COLO668 (cell line): ENCODE data around the gene OSBPL9.
"Not testable (repeated sequence)": the region's sequence is repeated elsewhere in the genome, so short reads cannot be mapped to it uniquely, and the experiment has no call there.

Experiments used
- DNase-seq: peaks from one replicate; lab custom pipeline; 2025; ENCODE audit not compliant: unreplicated experiment; lab: John Stamatoyannopoulos, UW

The OSBPL9 gene

DNA sequence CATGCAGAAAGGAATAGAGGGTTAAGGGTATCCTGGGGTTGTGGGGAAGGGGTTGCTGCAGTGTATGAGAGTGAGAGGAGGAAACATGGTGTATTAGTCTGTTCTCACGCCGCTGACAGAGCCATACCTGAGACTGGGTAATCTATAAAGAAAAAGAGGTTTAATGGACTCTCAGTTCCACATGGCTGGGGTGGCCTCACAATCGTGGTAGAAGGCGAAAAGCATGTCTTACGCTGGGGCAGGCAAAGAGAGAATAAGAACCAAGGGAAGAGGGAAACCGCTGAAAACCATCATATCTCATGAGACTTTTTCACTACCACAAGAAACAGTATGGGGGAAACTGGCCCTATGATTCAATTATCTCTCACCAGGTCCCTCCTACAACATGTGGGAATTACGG lies 17.7 kb downstream of the OSBPL9 start:
- no peak for DNase-seq

- DNase-seq = no peak
These were observed 18.7 kb downstream of the OSBPL9 start for GRCh38 chr1:51635615-51636014.

- DNase-seq = no peak
These were observed 19.3 kb downstream of the OSBPL9 start for GRCh38 chr1:51636191-51636590.

DNA sequence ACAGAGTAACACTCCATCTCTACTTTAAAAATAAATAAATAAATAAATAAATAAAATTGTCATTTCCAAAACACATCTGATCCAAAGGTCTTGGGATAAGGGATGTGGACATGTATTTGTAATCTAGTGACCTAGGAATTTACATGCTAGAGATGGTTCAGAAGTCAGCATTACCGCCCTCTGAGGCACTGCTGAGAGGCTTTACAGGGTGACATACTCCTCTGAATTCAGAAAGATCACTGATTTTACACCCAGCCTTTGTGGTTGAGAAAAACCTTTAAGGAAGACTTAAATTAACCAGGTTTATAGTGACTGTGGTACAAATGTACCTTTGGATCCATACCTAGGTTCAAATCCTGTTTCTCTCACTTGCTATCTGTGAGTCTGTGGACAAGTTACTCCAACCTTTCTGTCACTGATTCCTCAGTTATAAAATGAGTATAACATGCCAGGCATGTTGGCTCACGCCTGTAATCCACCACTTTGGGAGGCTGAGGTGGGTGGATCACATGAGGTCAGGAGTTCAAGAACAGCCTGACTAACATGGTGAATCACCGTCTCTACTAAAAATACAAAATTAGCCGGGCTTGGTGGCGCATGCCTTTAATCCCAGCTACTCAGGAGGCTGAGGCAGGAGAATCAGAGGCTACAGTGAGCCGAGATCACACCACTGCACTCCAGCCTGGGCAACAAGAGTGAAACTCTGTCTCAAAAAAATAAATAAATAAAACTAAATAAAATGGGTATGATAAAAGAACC lies 20.1 kb downstream of the OSBPL9 start:
- no peak for DNase-seq

DNA sequence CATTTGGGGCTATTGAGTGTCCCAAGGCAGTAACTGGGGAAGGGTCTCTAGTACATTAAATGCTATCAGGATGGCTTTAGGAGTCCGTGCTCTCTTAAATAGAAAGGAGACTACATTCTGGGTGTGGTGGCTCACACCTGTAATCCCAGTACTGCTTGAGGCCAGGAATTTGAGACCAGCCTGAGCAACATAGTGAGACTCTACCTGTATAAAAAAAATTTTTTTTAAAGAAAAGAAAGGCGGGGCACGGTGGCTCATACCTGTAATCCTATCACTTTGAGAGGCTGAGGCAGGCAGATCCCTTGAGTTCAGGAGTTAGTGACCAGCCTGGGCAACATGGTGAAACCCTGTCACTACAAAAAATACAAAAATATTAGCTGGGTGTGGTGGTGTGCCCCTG lies 21.5 kb downstream of the OSBPL9 start:
- no peak for DNase-seq

DNA sequence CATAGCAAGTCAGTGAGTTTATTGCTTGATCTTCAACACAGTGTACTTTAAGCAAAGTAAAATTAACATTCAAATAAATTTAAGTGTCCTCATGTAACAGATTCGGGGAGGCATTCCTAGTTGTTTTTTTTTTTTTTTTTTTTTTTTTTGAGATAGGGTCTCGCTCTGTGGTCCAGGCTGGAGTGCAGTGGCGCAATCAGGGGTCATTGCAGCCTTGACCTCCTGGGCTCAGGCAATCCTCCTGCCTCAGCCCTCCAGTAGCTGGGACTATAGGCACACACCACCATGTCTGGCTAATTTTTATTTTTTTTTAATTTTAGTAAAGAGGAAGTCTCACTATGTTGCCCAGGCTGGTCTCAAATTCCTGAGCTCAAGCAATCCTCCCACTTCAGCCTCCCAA lies 22.8 kb downstream of the OSBPL9 start:
- DNase-seq = no peak

GRCh38 chr1:51641096-51641495 lies 24.2 kb downstream of the OSBPL9 start:
- no peak for DNase-seq

DNA sequence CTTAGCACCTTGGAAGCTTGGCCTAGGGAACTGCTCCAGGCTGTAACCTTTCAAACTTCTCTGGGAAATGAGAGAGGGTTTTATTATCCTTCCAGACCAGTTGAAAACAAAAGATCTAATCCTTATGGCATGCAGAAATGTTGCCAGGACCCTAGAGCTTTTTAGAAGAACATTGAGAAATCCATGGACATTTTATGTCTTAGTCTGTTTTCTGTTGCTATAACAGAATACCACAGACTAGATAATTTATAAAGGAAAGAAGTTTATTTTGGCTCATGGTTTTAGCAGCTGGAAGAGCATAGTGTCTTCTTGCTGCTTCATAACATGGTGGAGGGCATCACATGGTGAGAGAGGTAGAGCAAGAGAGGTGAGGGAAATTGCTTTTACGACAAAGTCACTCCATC lies 25.8 kb downstream of the OSBPL9 start:
- DNase-seq = no peak

DNA sequence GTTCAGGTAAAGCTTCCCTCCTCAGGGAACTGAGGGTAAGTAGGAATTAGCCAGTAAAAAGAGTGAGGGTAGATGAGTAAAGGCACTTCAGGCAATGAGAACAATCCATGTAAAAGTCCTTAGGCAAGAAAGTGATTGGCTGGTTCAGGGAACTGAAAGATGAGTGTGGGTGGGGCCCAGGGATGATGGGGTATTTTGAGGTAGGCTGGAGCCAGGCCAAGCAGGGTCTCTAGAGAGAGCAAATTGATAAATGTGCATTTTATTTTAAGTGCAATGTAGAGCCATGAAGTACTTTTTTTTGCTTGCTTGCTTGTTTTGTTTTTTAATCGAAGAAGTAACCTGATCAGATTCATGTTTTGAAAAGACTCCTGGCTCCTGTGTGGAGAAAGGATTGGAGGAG lies 26.5 kb downstream of the OSBPL9 start:
- no peak for DNase-seq

DNA sequence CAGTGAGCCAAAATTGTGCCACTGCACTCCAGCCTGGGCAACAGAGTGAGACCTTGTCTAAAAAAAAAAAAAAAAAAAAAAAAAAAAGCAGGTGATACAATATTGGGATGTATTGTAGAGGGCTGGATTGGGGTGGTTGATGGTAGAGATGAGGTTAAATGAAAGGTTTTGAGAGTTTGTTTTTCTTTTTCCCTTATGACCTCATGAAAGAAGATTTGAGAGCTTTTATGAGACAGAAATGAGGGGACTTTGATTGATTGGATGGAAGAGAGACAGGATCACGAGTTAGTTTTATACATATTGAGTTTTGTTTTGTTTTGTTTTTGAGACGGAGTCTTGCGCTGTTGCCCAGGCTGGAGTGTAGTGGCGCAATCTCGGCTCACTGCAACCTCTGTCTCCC lies 27.1 kb downstream of the OSBPL9 start:
- DNase-seq = no peak

DNA sequence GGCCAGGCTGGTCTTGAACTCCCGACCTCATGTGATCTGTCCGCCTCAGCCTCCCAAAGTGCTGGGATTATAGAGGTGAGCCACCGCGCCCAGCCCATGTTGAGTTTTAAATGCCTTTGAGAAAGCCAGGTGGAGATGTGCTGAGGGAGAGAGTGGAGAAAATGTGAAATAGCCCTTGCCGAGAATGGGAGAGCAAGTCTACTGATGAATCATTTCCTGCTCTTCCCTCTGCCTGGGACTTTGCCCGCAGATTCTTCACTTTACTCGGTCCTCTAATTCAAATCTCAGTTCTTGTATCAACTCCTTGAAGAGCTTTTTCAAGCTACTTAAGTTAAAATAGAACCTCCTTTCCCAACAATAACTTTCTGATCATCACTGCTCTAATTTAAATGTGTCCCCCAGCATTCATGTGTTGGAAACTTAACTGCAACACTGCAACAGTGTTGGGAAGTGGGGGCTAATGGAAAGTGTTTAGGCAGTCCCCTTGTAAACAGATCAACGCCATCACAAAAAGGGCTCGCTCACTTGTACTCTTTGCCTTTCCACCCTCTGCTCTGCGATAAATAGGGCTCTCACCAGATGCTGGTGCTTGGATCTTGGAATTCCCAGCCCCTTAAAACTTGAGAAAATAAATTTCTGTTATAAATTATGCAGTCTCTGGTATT lies 27.8 kb downstream of the OSBPL9 start:
- DNase-seq = no peak

- not testable (repeated sequence) for DNase-seq
These were observed 29.7 kb downstream of the OSBPL9 start for GRCh38 chr1:51646592-51646991.

GRCh38 chr1:51648180-51649109 lies 31.6 kb downstream of the OSBPL9 start:
- no peak for DNase-seq

- no peak for DNase-seq
These were observed 32.8 kb downstream of the OSBPL9 start for GRCh38 chr1:51649593-51650091.

GRCh38 chr1:51650198-51650597 lies 33.3 kb downstream of the OSBPL9 start:
- DNase-seq = no peak

DNA sequence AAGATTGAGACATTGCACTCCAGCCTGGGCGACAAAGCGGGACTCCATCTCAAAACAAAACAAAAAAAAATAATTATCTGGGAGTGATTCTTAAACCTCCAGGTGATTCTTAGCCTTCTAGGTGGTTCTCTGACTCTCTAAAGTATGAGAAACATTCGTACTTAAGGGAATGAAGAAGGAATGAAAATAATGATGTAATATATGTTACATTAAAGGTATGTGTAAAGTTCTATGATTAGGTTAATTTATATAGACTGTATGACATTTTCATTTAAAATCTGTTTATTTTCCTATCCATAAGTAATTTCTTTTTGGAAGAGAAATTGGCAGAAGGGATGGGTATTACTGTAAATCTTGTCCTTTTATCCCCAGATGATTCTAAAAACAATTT lies 34.7 kb downstream of the OSBPL9 start:
- DNase-seq = no peak

DNA sequence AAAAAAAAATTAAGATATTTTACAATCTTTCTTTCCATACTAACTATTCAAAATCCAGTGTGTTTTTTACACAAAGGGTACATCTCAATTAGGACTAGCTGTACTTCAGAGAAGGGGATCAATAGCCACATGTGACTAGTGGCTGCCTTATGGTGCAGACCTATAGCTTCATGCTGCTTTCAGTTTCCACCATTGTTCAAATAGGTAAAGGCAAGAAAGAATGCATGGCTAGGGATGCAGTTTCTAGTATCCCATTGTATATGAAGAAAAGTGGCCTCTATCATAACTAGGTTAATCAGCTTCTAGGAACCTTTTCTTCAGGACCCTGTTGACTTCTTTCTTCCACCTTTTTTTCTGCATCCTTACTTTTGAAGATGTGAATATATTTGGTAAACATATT lies 35.7 kb downstream of the OSBPL9 start:
- DNase-seq = no peak

GRCh38 chr1:51653127-51653526 lies 36.2 kb downstream of the OSBPL9 start:
- DNase-seq = no peak

- DNase-seq = no peak
These were observed 37.1 kb downstream of the OSBPL9 start for GRCh38 chr1:51654000-51654399.

DNA sequence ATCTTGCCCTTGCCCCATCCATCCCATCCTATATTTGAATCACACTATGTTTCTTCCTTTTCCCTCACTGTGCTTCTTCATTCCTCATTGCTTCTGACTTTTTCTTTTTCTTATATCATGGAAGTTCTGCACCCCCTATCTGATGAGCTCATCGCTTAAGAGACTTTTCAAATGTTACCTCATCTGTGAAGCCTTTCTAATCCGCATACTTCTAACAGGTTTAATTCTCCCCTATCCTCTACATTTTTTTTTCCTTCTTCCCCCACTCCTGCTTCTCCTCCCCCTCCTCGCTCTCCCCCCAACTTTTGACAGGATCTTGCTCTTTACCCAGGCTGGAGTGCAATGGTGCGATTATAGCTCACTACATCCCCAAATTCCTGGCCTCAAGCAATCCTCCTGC lies 39.5 kb downstream of the OSBPL9 start:
- DNase-seq = no peak

- no peak for DNase-seq
These were observed 43.7 kb downstream of the OSBPL9 start for GRCh38 chr1:51660580-51660979.
